Upper lobe of left lung (tissue), 4 donors: Measurements from ENCODE around the gene TNRC6B.

Experiments
- CTCF ChIP-seq, 6 experiments: fragments of 450-650 bp in 4 of 6; fragments of 200-600 bp in 2 of 6; sonication (generic) in 2 of 6; IDR thresholded peaks; one replicate each; pipeline ENCODE4 v1.5.1; 2016 to 2019; ENCODE audit warnings: antibody characterized with exemption in 6 of 6
- EP300 ChIP-seq, 4 donors: sonication (generic); formaldehyde crosslinking; IDR thresholded peaks; one replicate each; pipeline ENCODE4 v1.5.1; 2017; ENCODE audit warnings: antibody characterized with exemption in 4 of 4, control low read depth in 2 of 4
- POLR2A ChIP-seq, 4 donors: fragments of 450-650 bp; IDR thresholded peaks; one replicate each; pipeline ENCODE4 v1.5.1; 2016 to 2017; ENCODE audit warnings: antibody characterized with exemption in 4 of 4, mild to moderate bottlenecking in 2 of 4

GRCh38 chr22:40314041-40314440 is 136.3 kb downstream of the TNRC6B start:
- TF ChIP-seq POLR2A (IDR thresholded peaks at IDR 0.05) (no peak), EP300 (IDR thresholded peaks at IDR 0.05) (no peak), CTCF (IDR thresholded peaks at IDR 0.05) (no peak)
